BJ (cell line): Measurements from ENCODE around the gene SLC25A33. TPM values are rescaled to one million over a fixed set of nuclear protein-coding genes. Genes with fewer than 3 reads are reported as not detected.

ENCODE experiments used
- CTCF ChIA-PET: fragments of 350-600 bp; formaldehyde crosslinking; extraction: SDS; loops from one replicate; lab custom pipeline; 2021; ENCODE audit warnings: antibody characterized with exemption, inconsistent platforms; lab: Yijun Ruan, JAX
- POLR2A ChIA-PET: fragments of 300-600 bp; sonication (Branson Sonifier 250); formaldehyde crosslinking; extraction: SDS; loops from one replicate; lab custom pipeline; 2021; ENCODE audit warnings: antibody characterized with exemption; lab: Charles Lee
- DNase-seq: peaks from one replicate; pipeline ENCODE4 v3.0.0-alpha.2; 2011; ENCODE audit warnings: low read depth
- H3K27me3 ChIP-seq: 2 replicates; pipeline ENCODE4 v1.6.0; 2011; ENCODE audit warnings: low read length; ENCODE audit not compliant: control insufficient read depth, insufficient read depth
- H3K36me3 ChIP-seq: 2 replicates; pipeline ENCODE4 v1.5.1; 2011; ENCODE audit warnings: low read length; ENCODE audit not compliant: control insufficient read depth, insufficient read depth
- H3K4me3 ChIP-seq: 2 replicates; pipeline ENCODE4 v1.5.1; 2011; ENCODE audit warnings: low read depth, mild to moderate bottlenecking, control low read depth, low read length
- polyA plus RNA-seq: library from polyadenylated mRNA; depleted of rRNA; stranded (reverse); fragments of >200 nt; gene quantifications from 2 replicates; pipeline ENCODE4 v1.2.3, GENCODE V29; 2011
- TF ChIP-seq, protein P1 (sequence below): IDR thresholded peaks from 2 replicates; pipeline ENCODE4 v1.5.1; 2011; ENCODE audit warnings: low read depth, mild to moderate bottlenecking, control low read depth, inconsistent platforms, low read length, moderate library complexity; ENCODE audit not compliant: insufficient read depth

The SLC25A33 gene
- polyA plus RNA-seq, 1 experiment, result 2.7 TPM

DNA sequence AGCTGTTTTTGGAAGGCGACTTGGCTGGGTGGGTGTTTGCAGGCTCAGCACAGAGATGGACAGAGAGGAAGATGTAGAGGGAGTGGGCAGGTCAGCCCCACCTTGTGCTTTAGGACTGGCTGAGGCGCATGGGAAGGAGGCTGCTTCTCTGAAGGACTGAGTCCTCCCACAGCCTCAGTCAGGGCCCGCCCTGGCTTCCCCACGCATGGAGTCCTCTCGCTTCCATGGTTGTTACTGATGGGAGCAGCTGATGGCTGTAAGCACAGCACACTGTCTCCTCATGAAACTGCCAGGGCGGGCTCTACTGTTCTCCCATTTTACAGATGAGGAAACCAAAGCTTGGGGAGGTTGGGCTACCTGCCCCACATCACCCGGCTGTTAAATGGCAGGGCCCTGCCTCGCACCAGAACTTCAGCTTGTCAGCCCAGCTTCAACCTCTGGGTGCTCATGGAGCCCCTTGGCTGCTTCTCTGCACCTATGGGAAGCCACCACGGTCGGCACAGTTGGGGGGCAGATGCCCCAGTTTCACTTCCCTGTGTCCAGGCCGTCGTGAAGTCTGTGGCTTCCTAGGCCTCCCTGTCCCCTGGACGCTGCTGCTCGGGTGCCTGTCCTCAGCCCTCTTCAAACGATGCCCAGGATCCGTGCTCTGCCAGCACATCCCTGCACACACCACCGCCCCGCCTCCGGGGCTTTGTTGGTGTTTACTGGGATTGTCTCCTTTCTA lies 51.8 kb downstream of the SLC25A33 start:
- TF ChIP-seq, protein P1, sequence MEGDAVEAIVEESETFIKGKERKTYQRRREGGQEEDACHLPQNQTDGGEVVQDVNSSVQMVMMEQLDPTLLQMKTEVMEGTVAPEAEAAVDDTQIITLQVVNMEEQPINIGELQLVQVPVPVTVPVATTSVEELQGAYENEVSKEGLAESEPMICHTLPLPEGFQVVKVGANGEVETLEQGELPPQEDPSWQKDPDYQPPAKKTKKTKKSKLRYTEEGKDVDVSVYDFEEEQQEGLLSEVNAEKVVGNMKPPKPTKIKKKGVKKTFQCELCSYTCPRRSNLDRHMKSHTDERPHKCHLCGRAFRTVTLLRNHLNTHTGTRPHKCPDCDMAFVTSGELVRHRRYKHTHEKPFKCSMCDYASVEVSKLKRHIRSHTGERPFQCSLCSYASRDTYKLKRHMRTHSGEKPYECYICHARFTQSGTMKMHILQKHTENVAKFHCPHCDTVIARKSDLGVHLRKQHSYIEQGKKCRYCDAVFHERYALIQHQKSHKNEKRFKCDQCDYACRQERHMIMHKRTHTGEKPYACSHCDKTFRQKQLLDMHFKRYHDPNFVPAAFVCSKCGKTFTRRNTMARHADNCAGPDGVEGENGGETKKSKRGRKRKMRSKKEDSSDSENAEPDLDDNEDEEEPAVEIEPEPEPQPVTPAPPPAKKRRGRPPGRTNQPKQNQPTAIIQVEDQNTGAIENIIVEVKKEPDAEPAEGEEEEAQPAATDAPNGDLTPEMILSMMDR, result no peak
- POLR2A ChIA-PET, result no interaction called here
- CTCF ChIA-PET, result interaction anchor here (0.8 kb wide), 1 partner anchor 36 kb away, joined by 3 read pairs; no protein-coding TSS in a partner anchor

DNA sequence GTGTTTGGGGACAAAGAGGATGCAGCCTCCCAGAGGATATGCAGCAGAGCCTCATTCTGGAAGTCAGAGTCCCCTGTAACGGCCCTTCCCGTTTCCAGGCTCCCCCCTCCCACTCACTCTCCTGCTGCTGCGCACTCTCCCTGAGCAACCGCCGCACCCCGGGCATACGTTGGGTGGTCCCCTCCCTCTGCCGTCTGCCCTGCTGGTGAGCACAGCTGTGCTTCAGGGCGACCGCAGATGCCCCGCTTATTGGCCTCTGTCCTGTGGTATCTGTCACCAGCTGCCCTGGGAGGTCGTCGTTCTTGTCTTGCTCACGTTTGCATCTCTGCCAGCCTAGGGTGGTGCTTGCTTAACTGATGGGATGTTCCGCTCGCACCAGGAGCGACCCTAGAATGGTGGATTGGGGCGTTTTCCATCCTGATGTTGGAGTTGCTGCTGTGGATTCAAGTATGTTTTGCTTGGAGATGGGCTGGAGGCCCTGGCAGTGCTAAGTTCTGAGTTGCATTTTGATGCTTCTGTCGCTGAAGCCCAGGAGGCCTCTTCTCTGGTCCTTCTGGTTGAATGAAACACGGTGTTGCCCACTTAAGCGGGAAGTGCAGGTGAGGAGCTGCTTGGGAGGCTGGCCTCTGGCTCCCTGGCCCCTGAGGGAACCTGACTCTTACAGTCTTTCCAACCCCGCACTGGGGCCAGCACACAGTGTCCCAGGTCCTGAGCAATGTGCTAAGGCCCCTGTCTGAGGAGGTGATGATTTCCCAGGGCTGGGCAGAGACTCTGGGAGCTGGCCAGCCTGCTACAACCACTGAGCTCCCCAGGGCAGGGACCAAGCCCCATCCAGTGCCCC lies 52.6 kb downstream of the SLC25A33 start:
- peaks cover under 1% of the 10 kb centered on the region; the same call in 1 of the 2 replicates for H3K36me3 ChIP-seq
- no peaks in the 10 kb centered on the region for H3K27me3 ChIP-seq
- no peak overlapping the region for H3K4me3 ChIP-seq
- TF ChIP-seq, protein P1, result no peak
- no peak for DNase-seq
- POLR2A ChIA-PET, result interaction anchor here (0.5 kb wide), 1 partner anchor 1296 kb away, joined by 5 read pairs; no protein-coding TSS in a partner anchor
- CTCF ChIA-PET, result interaction anchor here (0.8 to 1.6 kb wide), 5 partner anchors 9 to 303 kb away, joined by 3 to 7 read pairs (median 4); no protein-coding TSS in a partner anchor

More for the DNA sequence above, 51.8 kb downstream of the SLC25A33 start:
- no peaks in the 10 kb centered on the region for H3K36me3 ChIP-seq
- H3K27me3 ChIP-seq, result no peaks in the 10 kb centered on the region
- H3K4me3 ChIP-seq, result no peak overlapping the region
- no peak for DNase-seq

DNA sequence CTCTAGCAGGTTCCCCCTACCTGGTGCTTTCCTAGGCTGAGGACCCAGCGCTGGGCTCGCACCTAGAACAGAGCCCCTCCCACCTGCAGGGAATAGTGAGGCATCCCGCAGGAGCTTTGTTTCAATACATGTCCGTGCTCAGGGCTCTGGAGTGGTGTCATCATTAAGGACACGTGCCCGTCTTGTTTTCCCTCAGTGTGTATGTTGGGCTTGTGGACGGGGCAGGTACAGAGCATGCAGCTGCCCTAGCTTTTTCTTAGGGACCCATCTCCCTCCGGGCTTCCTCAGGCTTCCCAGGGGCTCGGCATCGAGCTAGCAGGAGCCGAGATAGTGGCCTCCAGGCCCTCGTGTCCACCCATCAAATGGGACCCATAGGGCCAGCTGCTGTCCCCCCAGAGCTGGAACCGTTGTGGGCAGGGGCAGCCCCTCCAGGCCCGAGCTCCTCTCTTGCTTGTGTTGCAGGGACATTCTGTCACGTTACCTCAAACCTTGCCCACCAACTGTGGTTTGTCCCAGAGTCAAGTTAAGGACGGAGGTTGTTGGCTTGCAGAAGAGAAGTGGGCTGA lies 53.3 kb downstream of the SLC25A33 start:
- TF ChIP-seq, protein P1, result no peak
- Histone ChIP-seq H3K27me3 (no peaks in the 10 kb centered on the region), H3K4me3 (no peak overlapping the region), H3K36me3 (peaks cover 3% of the 10 kb centered on the region; the same call in 1 of the 2 replicates)
- DNase-seq, result no peak
- CTCF ChIA-PET, result interaction anchor here (1.3 to 1.6 kb wide), 4 partner anchors 10 to 303 kb away, joined by 3 to 7 read pairs (median 4); no protein-coding TSS in a partner anchor
- POLR2A ChIA-PET, result interaction anchor here (0.5 kb wide), 1 partner anchor 1297 kb away, joined by 5 read pairs; no protein-coding TSS in a partner anchor

DNA sequence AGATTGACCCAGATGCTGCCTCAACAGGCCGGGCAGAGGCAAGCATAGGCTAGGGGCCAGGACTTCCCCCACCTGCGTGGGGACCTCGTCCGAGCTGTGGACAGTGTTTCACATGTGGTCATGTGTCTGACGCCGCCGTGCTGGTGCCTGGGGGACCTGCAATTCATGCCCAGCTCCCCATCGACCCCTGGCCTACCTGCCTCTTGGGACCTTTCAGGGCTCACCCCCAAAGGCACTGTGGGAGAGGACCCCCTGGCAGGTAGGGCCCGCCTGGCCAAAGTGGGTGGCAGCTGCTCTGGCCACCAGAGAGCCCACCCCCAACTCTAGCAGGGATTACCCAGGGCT lies 53.9 kb downstream of the SLC25A33 start:
- Histone ChIP-seq H3K4me3 (no peak overlapping the region), H3K27me3 (no peaks in the 10 kb centered on the region), H3K36me3 (peaks cover 8% of the 10 kb centered on the region; the same call in 1 of the 2 replicates)
- no peak for DNase-seq
- TF ChIP-seq, protein P1, result no peak
- ChIA-PET CTCF (interaction anchor here (0.5 to 1.6 kb wide), 6 partner anchors 10 to 304 kb away, joined by 3 to 7 read pairs (median 4); no protein-coding TSS in a partner anchor), POLR2A (no interaction called here)
